Inflammatory macrophage treated with lipopolysaccharide for 4 hours (primary cell): ENCODE data around the gene RTN1.
"Not testable (repeated sequence)": the region's sequence is repeated elsewhere in the genome, so short reads cannot be mapped to it uniquely, and the experiment has no call there.

ENCODE experiments used
- DNase-seq: peaks from one replicate; pipeline ENCODE4 v3.0.0-alpha.2; 2020

The RTN1 gene

DNA sequence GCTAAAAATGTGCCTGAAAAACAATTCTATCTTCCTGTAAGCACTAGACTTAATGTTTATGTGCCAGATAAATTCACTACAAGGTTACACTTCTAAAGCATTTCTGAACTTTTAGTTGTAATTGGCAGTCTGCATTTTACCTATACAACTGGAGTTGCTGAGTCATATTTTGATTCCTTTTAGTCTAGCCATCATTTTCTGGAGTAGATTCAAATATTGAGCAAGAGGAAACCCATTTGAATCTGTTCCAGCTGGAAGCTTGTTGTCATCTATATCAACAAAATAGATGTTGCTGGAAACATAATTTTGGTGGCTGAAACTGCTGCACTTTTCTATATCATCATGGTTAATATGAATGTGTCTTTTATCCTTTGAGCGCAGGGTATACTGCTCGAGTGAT is 171.8 kb downstream of the RTN1 start:
- DNase-seq, result no peak

DNA sequence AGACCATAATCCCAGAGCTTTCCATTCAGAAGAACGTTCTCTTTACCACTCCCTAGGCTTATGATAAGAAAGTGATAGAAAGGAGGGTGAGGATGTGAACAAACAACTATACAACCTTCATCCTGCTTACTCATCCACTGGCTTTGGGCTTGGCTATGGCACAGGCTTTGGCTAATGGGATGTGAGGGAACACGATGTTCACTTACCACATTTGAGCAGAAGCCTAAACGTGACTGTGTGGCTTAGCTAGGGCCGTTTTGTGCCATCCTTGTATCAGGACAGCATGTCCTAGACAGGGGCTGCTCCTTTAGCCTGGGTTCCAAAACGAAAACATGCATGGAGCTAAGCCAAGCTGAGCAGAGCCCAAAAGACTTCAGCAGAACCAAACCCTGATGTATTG is 175.4 kb downstream of the RTN1 start:
- DNase-seq, result no peak

DNA sequence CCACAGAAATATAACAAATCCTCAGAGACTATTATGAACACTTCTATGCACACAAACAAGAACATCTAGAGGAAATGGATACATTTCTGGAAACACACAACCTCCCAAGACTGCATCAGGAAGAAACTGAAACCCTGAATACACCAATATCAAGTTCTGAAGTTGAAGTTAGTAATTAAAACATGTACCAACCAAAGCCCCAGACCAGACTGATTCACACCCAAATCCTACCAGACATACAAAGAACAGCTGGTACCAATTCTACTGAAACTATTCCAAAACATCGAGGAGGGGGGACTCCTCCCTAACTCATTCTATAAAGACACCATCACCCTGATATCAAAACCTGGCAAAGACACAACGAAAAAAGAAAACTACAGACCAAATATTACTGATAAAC is 179.3 kb downstream of the RTN1 start:
- DNase-seq, result no peak

DNA sequence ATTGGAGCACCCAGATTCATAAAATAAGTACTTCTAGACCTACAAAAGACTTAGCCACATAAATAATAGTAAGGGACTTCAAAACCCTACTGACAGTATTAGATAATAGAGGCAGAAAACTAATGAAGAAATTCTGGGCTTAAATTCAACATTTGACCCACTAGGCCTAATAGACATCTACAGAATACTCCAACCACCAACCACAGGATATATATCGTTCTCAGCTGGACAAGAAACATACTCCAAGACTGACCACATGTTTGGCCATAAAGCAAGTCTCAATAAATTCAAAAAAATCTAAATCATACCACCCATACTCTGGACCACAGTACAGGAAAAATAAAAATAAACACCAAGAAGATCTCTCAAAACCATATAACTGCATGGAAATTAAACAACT is 180.2 kb downstream of the RTN1 start:
- no peak for DNase-seq

DNA sequence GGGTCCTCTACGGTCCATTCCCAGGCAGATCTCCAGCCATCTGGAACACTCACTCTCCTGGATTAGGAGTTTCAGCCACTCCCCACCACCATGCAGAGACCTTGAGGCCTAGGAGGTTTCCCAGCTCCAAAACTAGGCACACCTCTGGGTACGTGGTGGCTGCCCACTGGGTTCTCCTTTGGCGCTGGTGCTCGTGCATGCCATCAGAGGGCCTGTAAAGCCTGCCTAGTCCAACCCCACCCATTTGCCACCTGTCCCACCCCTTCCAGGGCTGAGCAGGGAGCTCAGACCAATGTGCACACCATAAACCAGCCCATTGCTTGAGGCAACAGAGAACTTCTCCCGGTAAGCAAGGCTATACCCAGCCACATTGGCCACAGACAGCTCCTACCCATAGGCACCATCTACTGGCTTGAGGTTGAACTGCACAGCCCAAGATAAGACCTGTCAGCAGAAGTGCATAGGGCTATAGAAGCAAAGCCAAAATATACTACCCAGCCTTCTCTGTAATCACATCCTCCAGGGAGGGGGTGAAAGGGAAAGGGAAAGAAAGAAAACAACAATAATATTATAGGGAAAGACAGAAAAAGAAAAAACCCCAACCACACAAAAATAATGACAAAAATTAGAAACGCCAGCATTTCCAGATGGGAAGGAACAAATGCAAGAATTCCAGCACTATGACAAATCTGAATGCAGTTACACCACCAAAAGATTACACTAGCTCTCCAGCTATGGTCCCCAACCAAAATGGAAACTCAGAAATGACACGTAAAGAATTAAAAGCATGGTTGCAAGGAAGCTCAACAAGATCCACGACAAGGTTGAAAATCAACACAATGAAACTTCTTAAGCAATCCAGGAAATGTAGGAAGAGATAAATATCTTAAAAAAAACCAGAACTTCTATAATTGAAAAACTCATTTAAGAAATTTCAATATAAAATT is 182.1 kb downstream of the RTN1 start:
- DNase-seq, result peak; percentile 59

DNA sequence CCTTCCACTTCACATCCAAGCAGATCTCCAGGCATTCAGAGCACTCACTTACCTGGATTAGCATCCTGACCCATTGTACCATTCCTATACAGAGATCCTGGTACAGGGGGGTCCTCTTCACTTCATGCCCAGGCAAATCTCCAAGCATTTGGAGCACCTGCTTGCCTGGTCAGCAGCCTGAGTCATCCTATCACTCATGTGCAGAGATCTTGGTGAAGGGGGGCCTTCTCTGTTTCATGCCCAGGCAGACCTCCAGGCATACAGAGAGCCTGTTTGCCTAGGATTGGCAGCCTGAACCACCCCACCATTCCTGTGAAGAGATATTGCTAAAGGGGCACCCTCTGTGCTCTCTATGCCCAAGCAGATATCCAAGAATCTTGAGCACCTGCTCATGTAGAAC is 182.9 kb downstream of the RTN1 start:
- DNase-seq, result no peak

DNA sequence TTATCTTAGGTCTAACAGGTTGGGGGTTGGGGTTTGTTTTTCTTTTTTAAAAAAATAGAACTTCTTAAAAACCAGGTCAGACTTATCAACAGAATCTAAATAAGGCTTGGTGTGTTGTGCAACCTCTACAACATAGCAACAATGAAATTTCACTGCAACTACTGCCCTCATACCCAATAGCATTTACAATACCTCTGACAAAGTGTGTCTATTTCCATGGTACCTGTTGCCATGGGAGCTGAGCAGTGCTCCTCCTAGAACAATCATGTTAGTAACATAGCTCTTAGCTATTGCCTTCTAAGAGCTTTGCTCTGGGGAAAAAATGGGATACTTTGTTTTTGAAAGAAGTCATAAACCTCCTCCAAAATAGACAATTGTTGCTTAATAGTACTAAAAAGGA is 190.7 kb downstream of the RTN1 start:
- DNase-seq, result no peak

DNA sequence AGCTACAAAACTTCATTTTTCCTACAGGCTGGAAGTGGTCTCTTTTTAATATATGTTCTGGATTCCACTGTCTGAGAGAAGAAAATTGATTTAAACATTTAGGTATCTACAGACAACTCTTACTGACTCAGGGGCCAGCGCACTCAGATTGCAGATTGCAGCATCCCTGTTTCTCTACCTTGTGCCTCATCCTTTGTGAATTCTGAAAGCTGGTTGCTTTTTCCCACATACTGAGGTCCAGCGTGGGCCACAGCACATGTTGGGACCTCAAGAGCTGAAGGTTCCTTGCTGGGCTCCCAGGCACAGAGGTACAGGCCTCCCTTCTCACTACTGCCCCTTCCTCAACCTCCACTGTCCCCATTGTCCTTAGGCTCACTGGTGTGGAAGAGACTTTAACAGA is 192.2 kb downstream of the RTN1 start:
- no peak for DNase-seq

DNA sequence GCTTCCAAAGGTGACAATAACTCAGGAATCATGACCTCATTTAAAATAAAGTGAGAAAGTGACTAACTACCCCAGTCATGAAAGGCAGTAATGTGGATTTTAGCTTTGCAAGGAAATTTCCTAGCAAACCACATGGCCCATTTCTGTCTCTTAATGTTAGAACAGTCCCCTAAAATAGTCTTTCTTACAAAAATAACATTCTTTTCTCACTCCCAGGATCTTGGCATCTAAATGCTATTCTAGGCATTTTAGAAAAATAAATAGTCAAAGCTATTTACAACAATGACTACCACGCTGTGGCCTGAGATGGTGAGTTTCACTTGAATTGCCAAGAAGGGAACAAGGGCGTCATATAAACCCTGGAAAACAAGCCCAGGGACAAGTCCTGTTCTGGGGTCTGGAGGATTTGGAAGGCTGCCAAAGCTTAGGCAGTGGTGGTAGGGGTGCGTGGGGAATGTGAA is 192.8 kb downstream of the RTN1 start:
- DNase-seq, result no peak

DNA sequence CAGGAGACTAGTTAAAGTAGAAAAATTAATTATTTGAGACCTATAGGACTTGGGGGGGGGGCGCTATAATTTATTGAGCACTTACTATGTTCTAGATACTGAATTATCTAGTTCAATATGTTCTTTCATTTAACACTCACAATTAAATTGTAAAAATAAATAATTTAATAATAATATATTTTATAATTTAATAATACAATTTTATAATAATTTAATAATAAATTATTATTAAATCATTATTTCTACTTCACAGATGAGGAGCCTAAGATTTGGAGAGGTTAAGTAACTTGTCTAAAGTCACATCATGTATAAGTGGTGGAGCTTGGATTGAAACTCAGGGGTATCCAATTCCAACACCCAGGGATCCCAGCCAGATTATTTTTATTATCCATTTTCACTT is 195.2 kb downstream of the RTN1 start:
- no peak for DNase-seq

DNA sequence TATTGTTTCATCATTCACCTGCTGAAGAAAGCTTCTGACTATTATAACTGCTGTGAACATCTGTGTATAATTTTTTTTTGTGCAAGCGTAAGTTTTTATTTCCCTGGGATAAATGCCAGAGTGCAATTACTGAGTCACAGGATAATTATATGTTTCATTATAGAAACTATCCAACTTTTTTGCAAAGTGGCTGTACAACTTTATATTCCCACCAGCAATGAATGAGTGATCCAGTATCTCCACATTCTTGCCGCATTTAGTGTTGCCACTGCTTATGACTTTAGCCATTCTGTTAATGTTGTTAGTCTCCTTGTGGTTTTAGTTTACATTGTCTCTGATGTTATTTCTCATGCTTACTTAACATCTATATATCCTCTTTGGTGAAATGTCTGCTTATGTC is 205.8 kb downstream of the RTN1 start:
- no peak for DNase-seq

DNA sequence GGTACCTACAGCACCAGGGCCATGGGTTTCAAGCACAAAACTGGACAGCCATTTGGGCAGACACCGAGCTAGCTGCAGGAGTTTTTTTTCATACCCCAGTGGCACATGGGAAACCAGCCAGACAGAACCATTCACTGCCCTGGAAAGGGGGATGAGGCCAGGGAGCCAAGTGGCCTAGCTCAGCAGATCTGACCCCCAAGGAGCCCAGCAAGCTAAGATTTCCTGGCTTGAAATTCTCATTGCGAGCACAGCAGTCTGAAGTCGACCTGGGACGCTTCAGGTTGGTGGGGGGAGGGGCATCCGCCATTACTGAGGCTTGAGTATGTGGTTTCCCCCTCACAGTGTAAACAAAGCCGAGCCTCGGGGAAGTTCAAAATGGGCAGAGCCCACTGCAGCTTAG is 212.8 kb downstream of the RTN1 start:
- no peak for DNase-seq

DNA sequence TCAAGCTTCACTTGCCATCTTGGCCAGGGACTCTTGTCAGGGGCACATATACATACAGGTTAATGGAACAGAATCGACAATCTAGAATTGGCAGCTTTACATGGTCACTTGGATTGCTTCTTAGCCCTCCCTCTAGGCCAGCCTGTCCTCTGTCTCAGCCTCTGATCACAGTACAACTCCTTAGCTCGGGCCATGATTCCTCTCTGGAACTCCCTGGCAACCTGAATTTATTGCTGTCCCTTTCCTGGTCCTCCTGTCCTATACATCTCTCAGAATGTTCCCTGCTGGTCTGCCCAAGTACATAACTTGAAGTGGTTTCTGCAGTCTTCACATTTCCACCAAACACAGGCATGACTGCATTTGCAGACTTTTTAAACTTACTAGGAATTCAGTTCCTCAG is 214.1 kb downstream of the RTN1 start:
- DNase-seq, result no peak

DNA sequence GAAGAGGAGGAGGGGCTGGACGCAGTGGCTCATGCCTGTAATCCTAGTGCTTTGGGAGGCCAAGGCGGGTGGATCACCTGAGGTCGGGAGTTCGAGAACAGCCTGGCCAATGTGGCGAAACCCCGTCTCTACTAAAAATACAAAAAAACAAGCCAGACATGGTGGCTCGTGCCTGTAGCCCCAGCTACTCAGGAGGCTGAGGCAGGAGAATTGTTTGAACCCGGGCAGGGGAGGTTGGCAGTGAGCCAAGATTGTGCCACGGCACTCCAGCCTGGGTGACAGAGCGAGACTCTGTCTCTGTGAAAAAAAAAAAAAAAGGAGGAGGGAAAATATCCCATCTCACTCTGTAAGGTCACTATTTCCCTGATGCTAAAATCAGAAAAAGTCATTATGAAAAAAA is 216.4 kb downstream of the RTN1 start:
- DNase-seq, result not testable (repeated sequence)

DNA sequence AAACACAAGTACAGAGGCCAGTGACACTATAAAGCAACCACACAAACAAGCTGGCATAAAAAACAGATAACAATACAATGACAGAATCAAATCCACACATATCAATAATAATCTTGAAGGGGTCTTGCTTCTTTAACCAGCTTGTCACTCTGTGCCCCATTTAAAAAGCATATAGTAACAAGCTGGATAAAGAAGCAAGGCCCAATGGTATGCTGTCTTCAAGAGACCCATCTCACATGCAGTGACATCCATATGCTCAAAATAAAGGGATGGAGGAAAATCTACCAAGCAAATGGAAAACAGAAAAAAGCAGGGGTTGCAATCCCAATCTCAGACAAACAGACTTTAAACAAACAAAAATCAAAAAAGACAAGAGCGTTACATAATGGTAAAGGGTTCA is 223.7 kb downstream of the RTN1 start:
- not testable (repeated sequence) for DNase-seq

DNA sequence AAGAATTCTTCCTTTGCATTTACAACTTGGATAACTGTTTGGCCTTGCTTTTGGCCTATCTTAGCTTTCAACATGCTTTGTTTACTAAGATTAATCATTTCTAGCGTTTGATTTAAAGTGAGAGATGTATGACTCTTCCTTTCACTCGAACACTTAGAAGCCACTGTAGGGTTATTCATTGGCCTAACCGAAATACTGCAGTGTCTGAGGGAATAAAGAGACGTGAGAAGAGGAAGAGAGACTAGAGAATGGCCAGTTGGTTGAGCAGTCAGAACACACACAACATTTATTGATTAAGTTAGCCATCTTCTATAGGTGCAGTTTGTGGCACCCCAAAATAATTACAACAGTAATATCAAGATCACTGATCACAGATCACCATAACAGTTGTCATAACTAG is 231.7 kb downstream of the RTN1 start:
- DNase-seq, result no peak

DNA sequence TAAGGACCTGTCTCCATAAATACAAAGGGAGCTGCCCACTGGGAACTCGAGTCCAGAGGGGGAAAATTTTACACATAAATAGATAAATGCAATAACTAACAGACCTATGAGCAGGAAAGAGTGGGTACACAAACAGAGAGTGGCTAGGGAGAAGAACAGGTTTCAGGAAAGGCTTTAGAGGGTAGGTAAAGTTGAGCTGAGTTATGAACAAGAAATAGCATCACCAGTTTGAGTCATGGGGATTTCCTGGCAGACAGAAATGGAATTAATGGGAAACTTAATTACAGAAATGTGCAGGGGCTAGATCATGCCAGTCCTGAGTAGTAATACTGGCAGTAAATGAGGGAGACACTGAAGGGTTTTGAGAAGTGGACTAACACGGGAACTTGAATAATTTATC is 236.0 kb downstream of the RTN1 start:
- no peak for DNase-seq

DNA sequence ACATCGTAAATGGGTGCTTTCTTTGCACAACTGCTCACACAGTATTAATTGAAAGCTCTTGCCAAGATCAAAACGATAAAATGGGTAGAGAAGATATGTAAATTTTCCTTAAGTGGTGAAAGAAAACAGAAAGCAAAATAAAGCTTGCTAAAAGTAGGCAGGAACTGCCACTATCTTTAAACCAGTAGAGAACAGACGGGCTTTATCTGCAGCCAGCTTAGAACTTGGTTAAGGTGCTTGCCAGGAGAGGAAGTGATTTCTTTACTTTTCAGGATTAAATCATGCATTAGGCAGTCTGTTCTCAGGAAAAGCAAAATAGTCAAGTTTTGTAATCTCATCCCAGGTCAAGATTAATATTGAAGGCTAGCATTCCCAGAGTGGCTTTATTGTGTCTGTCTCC is 237.1 kb downstream of the RTN1 start:
- DNase-seq, result no peak

DNA sequence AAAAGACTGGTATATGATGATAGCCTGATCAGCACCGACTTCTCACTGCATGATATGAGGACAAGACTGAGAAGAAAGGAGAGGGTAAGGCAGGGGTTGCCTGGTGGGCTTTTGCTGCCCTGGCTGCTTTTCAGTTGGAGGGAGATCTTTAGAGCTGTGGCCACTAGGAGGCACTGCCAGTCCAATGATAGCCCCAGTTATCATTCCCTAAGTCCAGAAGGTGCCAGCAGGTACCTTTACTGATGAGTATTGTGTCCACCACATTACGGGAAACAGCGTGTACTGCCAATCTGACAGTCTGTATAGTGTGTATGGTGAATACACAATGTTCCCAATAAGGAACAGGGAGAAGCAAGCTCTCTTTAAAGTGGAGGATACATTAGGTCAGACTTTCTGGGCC is 238.2 kb downstream of the RTN1 start:
- peak; percentile 32 for DNase-seq

DNA sequence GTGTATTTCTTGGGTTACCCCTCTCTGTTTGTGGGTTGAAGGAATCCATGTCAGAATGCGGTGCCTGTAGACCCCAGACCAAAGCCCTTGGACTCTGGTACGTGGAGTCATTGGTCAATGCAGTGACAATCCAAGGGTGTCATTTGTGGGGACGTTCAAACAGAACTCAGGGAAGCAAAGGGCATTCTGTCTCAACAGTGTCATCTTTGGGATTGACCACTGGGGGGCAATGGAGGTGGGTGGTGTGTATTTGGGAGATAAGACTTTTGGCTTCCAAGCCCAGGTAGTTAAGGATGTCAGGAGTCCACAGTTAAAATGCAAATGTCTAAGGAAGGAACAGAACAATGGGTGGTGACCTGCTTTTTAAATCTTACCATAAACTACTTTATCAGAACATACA is 239.3 kb downstream of the RTN1 start:
- DNase-seq, result peak; percentile 4

DNA sequence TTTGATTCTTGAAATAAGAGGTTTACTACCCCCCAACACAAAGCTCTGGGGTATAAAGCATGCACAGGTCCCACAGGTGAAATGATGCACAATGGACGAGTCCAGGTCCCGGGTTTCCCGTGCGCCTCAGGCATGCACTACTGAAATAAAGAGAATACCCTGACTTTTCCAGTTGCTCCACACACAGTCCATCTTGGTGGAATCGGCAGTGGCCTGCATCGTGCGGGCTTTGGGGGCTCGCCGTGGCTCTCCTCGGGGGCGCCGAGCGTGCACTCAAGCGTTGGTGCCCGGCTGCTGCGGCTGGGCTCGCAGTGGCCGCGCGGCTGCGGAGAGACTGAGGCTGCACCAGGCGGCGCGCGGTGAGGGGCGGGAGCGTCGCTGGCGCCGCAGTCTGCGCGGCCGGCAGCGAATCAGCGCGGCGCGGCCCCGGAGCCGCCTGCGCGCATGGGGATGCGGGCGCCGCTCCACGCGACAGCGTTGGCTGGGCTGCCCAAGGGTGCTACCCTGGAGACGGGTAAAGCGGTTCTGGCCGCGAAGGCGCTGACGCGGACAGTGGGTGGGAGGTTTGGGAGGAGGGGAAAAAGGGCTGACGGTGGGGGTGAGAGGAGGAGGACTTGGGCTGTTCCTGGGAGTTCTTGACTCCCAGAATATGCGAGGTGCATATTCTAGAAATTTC is 240.2 kb downstream of the RTN1 start:
- DNase-seq, result no peak

DNA sequence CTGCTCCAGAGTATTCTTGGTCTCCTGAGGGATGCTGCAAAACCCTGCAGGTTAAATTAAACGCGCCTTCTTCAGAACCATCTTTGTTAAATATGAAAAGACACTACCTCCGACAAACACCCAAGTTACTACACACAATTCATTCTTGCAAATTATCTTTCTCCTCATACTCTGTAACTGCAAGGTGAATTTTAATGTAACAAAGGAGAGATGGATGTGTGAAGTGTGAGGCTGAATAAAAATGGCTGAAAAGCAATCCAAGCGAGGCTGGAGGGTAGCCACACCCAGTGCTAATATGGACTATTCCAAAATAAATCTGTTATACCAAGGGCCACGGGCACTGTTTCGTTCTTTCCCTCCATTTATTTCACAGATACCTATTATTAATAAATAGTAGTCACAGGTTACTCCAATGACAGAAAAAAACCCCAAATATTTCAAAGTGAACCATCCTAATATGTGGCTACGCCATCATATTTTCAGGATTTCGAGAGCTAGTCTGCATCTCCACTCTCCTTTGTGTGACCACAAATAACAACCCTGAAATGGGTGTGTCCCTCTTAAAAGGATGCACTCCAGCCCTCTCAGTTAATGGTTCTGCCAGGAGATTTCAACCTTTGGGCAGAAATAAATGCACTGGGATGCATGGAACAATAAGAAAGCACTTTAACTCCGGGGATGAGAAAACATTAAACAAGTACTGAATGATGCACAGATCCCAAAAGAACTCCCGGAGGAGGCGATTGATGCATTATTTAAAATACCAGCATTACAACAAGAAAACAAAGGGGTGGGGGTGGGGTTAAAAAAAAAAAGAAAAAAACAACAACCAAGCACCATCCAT is 240.9 kb downstream of the RTN1 start:
- DNase-seq, result no peak

DNA sequence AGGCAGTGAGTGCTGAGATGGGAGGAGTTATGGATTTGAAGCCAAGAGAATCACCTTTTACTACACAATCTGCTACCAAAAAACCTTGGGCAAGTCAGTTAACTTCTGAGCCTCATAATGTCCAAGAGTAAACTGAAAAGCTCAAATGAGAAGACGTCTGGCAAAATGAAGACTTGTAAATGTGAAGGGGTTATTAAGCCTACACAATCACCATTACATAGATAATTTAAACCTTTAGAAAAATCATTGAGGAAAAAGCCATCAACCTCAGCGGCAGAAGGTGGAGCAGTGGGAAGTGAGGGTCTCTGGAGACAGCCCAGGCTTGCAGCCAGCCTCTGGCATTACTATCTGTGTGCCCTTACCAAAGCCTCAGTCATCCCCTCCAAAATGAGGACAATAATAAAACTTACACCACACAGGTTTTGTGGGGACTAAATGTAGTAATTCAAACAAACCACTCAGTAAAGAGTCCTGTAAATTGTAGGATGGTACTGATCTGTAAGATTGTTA is 243.5 kb downstream of the RTN1 start:
- no peak for DNase-seq
